Occipital lobe (tissue), 2 donors: ENCODE data around the gene SLC24A4. TPM values are rescaled to one million over a fixed set of nuclear protein-coding genes. Genes with fewer than 3 reads are reported as not detected.

ENCODE experiments used
- DNase-seq: peaks from one replicate; lab custom pipeline; 2025; lab: John Stamatoyannopoulos, UW
- total RNA-seq: library from RNA; depleted of rRNA; stranded (reverse); fragments of >200 nt; gene quantifications from one replicate; pipeline ENCODE4 v1.2.3, GENCODE V29; 2014

SLC24A4 gene
- total RNA-seq, 1 donor from 2014 or later: 0.31 TPM

DNA sequence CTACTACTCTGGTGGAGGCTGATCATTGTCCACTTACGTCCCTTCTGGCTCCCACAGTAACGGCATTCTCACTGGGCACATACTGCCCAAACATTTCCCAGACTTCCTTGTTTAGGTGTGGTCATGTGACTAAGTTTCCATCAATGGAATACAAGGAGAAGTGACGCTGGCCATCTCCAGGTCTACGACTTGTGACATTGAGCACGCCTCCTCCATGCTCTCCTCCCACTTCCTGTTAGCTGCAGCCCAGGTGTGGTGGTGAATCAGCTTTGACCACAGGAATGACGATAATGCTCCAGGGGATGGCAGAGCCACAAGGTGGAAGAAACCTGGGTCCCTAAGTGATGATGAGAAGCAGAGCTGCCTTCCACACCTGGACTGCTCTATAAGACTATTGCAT is 6.0 kb upstream of the SLC24A4 start:
- DNase-seq: no peak

DNA sequence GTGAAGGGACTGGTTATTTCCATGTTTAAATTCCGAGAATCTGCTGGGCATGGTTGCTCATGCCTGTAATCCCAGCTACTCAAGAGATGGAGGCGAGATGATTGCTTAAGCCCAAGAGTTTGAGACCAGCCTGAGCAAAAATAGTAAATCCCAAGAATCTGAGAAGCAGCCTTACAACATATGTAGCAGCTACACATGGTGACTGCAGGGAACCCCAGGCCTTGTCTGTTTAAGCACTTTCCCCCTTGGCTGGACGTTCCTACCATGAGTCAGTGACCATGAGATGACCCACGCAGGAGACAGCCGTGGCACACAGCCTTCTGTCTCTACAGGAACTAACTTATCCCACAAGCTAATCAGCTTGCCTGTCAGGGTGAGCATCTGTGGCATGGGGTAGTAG is 5.5 kb upstream of the SLC24A4 start:
- no peak for DNase-seq

DNA sequence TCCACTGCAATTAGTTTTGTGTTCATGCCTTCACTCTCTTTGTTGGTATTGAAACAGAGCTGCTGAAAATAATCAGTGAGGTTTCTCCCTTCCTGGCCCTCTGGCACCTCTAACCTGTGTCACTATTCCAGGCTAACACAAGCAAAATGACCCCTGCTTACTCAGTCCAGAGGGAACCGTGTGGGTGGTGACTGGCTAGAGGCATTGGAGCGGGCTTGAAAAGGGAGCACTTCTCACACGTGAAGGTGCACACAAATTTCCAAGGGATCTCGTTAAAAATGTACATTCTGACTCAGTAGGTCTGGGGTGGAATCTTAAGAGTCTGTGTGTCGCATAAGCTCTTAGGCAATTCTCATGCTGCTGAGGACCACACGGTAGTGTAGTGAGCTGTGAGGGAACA is 1.3 kb upstream of the SLC24A4 start:
- no peak for DNase-seq

DNA sequence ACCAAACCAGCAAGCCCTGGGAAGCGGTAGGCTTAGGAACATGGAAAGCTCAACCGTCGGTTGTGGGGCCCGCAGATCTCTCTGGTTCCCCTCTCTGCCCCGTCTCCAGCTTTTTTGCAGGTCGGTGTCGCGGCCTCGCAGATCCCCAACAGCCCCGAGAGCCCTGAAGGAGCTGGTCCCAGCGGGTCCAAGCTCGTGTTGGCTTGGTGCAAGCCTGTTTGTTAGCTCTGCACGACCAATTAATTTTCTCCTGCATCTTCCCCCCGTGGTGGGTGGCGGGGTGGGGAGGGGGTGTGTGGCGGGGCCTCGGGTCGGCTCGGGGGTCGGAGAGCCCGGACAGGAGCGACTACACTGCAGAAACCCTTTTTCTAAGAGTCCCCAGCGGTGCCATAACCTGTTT is 449 bp upstream of the SLC24A4 start:
- DNase-seq: no peak

DNA sequence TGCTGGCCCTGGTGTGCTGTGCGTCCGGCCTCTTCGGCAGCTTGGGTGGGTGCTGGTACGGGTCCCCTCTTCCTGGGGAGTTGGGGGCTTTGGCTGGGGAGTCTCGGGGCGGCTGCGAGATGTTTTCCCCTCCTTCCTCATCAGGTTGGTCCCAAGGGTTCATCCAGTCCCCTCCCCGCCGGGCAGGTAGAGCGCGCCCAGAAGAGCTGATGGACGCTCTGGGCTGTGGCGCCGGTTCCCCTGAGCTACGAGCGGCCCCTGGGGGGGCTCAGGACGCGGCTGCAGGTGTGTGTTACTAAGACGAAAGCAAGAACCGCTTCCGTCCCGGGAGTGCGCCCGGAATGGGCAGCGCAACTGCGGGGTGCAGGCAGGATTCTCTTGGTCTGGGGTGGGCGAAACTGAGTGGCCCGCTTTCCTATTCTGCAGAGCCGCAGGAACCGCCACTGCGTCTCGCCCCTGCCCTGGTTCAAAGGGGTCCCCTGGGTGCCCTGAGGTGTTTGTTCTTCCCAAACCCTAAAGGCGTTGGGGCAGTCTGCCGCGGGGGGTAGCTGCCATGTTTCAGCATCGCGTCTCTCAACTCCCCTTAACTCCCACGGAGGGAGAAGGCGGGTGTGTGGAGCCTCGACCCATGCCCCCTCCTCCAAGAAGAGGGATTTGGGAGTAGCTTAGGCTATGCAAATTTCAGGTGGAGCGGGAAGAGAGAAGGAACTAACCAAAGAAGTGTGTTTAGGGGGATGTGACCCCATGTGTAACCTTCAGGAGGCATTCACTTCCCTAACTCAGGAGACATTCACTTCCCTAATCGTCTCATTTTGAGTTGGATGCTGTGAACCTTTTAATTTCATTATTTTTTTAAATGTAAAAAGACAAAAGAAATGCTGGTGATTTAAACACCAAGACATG is 1.2 kb downstream of the SLC24A4 start:
- DNase-seq: no peak

DNA sequence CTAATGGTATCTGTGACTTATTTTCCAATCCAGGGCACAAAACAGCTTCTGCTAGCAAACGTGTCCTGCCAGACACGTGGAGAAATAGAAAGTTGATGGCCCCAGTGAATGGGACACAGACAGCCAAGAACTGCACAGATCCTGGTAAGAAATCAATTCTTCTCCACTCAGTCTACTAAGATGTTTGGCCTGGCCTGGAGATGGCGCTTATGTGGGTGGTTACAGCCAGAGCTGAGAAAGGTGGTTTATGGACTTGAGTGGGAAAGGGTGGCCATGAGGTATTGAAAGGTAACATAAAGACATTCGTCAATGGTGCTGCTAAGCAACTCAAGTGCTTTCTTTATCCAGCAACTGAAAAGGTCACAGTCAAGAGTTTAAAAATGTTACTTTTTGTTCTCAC is 2.9 kb downstream of the SLC24A4 start:
- DNase-seq: no peak

DNA sequence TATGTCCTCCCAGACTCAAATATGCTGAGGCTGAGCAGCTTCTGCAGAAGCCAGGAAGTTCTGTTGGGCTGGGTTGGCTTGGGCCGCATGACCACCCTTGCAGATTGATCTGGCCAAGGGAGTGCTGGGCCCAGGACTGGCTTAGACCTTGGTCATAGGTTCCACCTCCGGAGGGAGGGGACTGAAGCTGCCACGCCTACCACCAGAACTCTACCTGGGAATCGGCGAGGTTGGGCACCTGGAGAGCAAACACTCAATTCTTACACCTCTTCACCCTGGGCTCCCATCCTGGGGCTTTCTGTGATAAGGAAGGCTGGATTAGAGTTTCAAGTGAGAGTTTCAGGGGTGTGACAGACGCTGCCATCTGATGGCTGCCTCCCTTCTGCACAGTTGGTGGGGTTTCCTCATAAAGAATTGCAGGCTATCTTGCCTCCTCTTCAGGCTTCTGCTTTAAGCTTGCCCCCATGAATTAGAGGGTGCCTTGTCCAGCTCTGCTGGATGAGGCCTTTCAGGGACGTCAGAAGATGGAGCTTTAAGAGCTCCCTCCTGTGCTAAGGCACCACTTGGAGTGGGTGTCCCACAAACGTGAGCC is 5.8 kb downstream of the SLC24A4 start:
- DNase-seq: no peak

DNA sequence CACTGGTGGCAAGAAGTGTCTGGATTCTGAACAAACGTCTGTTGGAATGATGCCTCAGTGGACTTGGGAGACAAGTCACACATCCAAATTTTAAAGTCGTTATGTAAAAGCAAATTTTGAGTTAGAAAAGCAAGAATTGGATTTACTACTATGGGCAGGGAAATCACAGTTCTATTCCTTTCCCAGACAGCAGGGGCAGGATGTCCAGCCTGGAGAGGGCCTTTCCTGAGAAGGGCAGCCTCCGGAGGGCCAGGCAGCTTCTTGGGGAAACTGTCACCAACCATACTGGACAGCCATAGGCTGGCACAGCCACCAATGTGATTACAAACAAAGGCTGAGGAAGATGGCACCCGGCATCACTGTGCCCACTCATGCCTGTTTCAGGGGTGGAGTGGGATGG is 11.1 kb downstream of the SLC24A4 start:
- DNase-seq: no peak

DNA sequence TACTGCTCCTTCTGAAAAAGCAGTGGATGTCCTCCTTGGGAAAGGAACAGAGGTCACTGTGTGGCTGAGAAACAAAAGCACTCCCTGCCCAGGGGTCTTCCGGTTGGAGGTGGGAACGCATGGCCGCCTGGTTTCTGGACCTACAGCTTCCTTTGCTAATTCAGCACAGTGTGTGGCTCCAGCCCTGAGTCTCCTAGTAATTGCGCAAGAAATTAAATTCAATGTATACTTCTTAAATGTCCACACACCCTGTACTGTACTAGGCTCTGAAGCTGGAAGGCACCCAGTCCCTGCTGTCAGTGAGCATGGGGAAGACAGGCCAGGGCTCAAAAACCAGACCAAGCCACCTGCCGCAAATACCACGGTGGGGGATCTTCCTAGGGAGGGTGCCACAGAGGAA is 13.4 kb downstream of the SLC24A4 start:
- DNase-seq: no peak

DNA sequence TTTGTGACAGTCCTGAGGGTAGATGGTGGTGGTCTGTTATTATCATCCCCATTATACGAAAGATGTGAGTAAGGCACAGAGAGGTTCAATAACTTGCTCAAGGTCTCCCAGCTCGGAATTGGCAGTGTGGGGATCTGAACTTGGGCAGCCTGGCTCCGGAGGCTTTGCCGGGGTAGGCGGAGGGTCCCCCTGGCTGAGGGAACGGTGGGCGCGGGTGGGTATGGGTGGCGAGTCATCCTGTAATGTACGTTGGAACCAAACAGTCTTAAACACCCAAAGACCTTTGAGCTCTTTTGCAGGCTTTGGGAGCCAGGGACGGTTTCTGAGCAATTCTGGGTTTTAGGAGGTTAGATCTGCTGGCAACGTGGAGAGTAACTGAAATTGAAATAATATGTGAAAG is 16.5 kb downstream of the SLC24A4 start:
- DNase-seq: no peak

DNA sequence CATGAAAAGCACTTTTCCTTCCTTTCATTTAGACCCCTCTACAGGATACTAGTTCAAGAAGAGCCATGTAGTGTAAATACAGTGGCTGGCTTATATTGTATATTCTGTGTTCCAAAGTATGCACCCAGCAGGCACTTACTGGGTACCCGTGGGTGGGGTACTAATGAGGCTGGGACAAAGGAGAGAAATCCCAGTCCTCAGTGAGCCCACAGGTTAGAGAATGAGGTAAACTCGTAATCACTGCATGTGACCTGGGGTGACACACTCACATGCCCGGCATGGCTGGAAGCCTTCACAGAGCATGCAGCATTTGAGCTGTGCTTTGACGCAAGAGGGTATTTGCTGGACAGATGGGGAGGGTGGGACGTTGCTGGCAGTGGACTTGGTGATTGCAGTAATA is 17.1 kb downstream of the SLC24A4 start:
- DNase-seq: no peak

DNA sequence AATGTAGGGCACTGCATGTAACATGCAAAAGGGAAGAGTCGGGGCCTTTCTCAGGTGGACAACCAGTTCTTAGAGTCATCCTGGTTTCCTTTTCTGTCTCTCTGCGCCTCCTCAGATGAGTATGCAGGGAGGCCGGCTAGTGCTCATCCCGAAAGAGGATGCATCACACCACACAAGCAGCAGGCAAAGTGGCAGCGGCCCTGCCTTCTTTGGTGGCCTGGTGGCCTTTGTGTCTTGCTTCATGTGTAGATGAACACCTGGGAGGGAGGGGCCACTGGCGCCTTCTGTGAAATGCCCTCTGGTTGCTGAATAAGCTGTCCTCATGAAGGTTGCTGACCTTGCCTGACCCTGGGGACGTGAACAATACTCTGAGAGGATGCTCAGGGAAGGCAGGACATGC is 18.0 kb downstream of the SLC24A4 start:
- DNase-seq: peak; percentile 11

DNA sequence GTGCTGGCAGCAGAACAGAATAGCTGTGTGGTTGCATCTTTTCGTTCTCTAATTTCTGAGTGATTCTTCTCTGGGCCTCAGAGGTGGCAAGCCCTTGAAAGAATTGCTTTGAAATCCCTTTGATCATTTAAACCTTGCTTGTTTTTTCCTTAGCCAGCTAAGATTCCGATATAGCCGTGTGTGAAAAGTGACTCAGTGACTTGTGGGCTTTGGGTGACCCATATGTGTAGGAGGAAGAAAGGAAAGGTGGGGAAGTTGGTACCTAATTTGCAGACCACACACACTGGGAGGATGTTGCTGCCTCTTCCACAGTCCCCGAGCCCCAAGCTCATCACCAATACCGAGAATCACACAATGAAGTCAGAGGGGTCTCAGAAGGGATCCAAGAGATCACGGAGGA is 18.8 kb downstream of the SLC24A4 start:
- no peak for DNase-seq

DNA sequence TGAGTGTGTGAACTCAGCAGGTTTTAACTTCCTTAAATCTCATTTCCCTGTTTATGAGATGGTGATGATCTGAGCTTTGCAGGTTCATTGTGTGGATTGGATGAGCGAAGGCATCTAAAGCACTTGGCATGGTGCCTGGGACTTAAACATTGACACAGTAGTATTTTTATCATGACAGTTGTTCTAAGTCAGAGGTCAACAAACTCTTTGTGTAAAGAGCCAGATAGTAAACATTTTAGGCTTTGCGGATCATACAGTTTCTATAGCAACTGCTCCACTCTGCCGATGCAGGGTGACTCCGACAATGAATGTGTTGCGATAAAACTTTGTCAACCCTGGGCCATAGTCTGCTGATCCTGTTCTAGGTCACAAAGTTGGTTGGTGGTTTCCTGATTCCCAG is 25.2 kb downstream of the SLC24A4 start:
- DNase-seq: no peak

DNA sequence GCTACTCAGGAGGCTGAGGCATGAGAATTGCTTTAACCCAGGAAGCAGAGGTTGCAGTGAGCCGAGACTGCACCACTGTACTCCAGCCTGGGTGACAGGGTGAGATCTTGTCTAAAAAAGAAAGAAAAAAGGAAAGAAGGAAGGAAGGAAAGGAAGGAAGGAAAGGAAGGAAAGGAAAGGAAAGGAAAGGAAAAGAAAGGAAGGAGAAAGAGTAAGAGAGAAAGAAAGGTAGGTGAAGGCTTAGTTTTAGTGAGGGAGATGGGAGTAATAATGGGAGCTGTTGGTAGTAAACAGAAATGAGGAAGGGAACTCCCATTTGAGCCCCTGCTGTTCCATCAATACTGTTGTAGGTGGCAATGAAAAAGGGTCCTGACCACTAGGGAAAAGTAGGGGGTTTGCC is 28.8 kb downstream of the SLC24A4 start:
- DNase-seq: no peak

DNA sequence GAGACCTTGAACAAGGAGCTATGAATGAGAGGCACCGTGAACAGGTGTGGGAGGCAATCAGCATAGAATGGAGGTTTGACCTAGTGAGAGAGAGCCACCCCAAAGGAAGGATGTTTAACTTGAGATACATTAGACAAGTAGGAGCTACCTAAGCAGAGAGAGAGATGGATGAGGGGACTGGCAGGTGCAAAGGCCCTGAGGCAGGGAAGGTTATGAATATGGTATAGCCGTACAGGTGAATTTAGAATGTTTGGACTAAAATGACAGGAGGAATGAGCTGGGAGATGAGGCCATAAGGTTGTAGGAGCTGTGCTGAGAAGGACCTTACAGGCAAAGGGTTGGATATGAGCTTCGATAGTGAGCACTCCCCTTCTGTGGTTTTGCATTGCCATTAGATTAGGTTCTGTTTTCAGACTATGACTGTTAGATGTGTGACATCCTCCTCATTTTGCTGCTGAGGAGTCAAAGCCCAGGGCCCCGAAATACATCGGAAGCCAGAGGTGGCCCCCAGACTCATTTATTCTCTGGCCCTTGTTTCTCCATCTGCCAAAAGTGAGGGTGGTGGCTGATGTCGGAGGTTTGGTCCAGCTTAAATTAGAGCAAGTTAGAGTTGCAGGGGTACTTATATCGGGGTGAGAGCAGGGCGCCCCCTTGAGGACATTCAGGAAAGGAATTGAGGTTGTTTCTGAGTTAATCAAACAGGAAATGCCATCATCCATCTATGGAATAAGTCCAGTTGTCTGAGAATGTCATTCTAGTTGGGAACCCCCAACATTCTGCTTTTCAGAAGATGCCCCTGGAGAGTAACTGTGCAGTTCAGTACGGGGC is 29.4 kb downstream of the SLC24A4 start:
- no peak for DNase-seq

DNA sequence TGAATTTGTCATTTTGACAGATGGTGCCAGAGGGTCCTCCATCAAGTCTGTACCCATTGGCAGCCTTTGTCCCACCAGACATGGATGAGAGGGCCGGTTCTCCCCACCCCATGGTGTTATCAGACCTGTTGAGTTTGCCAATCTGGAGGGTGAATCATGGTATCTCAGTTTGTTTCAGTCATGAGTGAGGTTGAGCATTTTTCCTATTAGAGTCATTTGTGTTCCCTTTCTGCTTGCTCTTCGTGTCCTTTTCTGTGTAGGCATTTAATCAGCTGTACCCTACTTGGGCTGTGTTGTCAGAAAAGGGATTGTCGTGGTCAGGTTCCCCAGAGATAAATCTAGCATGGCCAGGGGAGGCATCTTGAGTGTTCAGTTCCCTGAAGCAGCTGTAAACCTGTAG is 30.5 kb downstream of the SLC24A4 start:
- no peak for DNase-seq

DNA sequence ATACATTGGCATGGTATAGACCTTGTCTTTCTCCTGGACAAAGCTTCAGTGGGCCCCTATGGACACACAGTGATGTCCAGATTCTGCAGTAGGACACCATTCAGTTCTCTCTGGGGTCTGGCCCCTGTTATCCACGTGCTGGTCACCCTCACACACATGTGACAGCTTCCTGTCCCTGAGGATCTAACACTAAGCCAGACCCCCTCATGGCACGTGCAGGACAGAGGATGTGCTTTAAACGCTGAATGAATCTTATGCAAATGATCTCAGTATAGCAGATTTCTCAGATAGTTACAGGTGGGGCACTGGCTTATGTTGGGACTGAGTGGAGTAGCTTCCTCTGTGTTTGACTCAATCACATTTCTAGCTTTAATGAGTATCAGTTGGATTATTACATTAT is 33.7 kb downstream of the SLC24A4 start:
- no peak for DNase-seq

DNA sequence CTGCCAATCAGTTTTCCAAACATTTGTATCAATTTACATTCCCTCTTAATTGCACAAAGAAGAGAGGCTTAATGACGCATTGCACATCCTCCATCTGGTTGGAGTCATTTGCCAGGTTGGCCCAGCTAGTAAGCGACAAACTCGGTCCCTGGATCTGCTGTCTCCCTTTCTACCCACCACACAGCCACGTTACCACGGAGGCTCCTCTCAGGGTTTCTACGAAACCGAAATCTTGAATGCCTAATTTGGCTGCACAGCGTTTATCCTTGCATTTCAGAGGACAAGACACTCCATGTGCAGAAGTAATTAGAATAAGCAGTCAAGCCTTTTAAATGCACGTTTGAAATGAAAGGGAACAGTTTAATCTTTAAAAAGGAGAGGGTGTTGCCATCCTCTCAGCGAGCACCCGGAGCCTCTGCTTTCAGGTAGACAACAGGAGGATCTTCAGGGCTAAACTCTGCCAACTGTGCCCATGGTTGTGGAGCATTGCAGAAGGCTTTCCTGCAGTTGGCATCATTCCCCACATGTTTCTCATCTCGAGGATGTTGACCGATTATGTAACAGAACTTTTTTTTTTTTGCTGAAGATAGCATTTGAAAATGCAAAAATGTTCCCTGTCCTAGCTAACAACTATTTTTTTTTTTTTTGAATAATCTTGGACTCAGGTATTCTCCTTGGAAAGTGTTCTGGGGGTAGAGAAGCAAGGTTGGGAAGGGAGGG is 37.8 kb downstream of the SLC24A4 start:
- DNase-seq: peak; percentile 40

DNA sequence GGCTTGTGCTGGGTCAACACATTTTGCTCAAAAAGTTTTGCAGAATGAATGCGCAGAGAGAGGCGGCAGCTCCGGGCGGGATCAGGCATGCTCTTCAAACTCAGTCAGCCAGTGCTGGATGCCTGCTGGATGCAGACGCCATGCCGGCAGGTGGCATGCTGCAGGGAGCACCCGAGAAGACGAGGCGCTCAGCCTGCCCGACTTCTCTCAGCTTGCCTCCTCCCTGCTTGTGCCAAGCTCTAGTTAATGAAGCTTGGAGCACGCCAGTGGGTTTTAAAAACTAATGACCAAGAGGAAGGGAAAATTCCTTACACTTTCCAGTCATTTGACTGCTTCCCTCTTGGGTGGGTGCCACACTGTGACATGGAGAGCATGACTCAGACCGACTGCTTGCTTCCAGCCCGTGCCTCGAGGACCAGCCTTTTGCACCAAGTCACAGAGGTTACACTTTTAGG is 39.8 kb downstream of the SLC24A4 start:
- DNase-seq: peak; percentile 29

DNA sequence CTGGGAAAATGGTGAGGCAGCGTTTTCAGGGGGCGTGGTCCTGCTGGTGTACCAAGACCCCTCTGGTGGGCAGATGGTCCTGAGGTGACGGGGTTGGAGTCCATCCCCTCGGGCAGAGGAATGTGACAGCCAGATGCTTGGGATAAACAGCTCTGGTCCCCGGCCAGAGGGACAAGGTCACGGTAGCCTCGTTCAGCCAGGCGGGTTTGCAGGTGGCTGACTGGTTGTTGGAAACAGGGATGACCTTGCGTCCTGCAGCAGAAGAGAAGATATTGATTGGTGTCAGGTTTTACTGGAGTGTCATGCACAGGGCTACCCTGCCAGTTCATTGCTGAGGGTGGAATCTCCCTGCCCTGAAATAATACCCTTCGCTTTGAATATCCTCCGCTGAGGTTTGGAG is 43.3 kb downstream of the SLC24A4 start:
- no peak for DNase-seq

DNA sequence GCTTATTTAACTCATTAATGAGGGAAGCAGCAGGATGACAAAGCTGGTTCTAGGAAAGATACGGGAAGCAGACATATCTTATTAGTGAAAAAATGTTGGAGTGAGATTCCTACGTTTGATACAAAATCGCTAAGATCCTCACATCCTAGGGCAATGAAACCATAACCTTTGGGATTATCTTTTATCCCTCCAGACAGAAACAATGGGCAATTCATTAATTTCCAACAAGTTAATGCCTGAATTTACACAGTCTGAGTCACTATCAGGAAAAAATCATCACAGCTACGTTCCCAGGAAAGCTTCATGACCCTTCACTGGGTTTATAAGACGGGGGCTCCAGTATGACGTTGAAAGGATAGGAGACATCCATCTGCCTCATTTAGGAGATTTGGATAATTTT is 45.0 kb downstream of the SLC24A4 start:
- no peak for DNase-seq
